ENCODE results near the gene CRYGD.
A peak's percentile ranks its signal among the peaks of the same experiment; 100 is the strongest.

Gene CRYGD

DNA sequence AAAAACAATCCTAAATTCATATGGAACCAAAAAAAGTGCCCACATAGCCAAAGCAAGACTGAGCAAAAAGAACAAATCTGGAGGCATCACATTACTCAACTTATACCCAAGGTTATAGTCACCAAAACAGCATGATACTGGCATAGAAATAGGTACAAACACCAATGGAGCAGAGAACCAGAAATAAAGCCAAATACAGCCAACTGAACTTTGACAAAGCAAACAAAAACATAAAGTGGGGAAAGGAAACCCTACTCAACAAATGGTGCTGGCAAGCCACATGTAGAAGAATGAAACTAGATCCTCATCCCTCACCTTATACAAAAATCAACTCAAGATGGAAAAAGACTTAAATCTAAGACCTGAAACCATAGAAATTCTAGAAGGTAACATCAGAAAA, 40.5 kb downstream of the CRYGD start:
- TF ChIP-seq, protein P1, sequence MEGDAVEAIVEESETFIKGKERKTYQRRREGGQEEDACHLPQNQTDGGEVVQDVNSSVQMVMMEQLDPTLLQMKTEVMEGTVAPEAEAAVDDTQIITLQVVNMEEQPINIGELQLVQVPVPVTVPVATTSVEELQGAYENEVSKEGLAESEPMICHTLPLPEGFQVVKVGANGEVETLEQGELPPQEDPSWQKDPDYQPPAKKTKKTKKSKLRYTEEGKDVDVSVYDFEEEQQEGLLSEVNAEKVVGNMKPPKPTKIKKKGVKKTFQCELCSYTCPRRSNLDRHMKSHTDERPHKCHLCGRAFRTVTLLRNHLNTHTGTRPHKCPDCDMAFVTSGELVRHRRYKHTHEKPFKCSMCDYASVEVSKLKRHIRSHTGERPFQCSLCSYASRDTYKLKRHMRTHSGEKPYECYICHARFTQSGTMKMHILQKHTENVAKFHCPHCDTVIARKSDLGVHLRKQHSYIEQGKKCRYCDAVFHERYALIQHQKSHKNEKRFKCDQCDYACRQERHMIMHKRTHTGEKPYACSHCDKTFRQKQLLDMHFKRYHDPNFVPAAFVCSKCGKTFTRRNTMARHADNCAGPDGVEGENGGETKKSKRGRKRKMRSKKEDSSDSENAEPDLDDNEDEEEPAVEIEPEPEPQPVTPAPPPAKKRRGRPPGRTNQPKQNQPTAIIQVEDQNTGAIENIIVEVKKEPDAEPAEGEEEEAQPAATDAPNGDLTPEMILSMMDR (IDR thresholded peaks at IDR 0.05): no peak
- no peak overlapping the region for H3K4me3 ChIP-seq
- H3K27ac ChIP-seq: no peak overlapping the region
- DNase-seq (ENCODE audit: low spot score): no peak

DNA sequence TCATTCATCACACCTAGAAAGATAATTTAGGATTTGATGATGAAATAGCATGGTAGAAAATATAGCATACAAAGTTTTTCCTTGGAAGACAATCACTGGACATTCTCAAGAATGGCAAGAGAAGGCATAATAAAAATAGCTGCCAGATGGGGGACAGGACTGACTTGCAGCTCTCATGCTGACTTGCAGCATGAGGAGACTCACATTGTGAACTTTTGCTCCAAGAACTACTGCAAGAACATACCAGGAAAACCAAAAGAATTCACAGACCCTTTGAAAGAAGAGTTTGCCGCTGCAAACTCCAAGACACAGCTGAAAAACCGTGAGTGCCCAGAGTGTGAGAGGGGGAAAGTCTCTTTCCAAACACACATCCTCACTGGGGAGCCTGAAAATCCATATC, 47.0 kb downstream of the CRYGD start:
- H3K4me3 ChIP-seq: no peak overlapping the region
- TF ChIP-seq, protein P1 (IDR thresholded peaks at IDR 0.05): no peak
- H3K27ac ChIP-seq: no peak overlapping the region
- no peak for DNase-seq (ENCODE audit: low spot score)

DNA sequence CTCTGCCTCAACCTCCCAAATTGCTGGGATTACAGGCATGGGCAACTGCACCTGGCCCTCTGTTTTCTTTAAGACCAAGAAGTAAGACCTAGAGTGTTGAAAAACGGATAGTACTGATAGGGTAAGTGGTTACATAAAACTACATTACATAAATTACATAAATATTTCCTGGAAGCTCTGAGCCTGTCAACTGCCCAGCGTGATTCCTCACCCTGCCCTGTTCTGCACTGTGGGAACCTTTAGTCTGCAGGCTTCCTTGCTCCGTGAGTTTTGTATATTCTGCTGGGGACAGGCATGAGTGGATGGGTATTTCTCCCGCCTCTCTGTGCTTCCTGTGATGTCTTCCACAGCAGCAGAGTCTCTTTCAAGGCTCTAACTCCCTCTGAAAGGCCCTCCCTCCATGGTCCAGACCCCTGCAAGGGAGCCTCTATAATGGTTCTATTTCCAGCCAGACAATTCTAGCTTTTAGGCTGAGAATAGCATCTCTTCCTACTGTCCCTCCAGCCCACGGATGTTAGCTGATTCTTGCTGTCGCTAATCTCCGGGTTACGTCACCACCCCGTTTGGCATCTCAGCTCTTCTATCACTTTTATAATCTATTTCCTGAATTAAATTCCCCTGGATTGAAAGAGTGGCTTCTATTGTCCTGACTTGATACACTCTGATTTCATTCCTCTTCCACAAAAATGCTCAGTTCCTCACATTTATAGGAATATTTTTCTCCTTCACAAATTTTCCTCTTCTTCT, 49.5 kb downstream of the CRYGD start:
- DNase-seq (ENCODE audit: low spot score): no peak
- H3K4me3 ChIP-seq: no peak overlapping the region
- H3K27ac ChIP-seq: no peak overlapping the region
- TF ChIP-seq, protein P1 (IDR thresholded peaks at IDR 0.05): no peak

DNA sequence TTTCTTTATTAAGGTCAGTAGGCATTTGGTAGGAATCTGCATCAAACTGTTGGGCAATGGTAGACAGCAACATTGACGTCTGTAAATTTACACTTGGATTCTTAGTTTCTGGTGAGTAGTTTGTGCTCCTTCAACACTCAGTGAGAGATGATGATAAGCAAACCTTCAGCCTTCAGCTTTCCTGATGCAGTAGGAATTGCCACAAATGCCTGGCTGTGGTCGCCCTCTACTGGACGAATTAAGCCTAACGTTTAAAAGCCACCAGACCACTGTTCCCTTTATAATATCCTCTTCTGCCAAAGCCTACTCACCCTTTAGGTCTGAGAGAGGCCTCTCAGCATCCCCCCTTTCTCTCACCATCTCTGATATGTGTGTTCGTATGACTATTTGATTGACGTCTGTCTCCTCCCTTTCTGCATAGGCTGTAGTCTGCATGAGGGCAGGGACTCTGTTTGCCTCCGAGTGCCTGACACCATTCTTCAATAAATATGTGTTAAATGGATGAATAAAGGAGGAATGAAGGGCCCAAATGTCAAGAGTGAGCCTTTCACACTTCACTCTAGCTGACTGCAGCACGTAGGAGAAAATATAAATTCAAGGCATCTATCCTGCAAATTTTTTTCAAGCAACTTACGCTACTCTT, 52.0 kb downstream of the CRYGD start:
- Histone ChIP-seq H3K4me3 (no peak overlapping the region), H3K27ac (no peak overlapping the region)
- TF ChIP-seq, protein P1 (IDR thresholded peaks at IDR 0.05): peak; percentile 71
- DNase-seq (ENCODE audit: low spot score): no peak
